Measurements from ENCODE around the gene TMEM9.

- peak; percentile 70 for TF ChIP-seq CTCF (conservative IDR thresholded peaks at IDR 0.05; ENCODE audit: low read depth, low read length)
- TF ChIP-seq EZH2 (IDR thresholded peaks at IDR 0.05; ENCODE audit: borderline replicate concordance, low read depth, low read length, poor library complexity, severe bottlenecking), result no peak
Measured at GRCh38 chr1:201184307-201185122, 30.2 kb upstream of the TMEM9 start.

All from A673 (cell line).